DMS79 (cell line): ENCODE results near the gene PCDHGC3.

Experiments used
- DNase-seq: peaks from one replicate; lab custom pipeline; 2025; lab: John Stamatoyannopoulos, UW

PCDHGC3 gene

GRCh38 chr5:141485321-141486055 is 9.7 kb downstream of the PCDHGC3 start:
- DNase-seq = no peak

- no peak for DNase-seq
Measured at GRCh38 chr5:141486091-141486490, 10.3 kb downstream of the PCDHGC3 start.

GRCh38 chr5:141487131-141487530 is 11.4 kb downstream of the PCDHGC3 start:
- DNase-seq = no peak

- DNase-seq = no peak
Measured at GRCh38 chr5:141488591-141489561, 13.1 kb downstream of the PCDHGC3 start, which contains the start of gene PCDHGC5. Gene PCDHGC5, plus strand, starts transcription at chr5:141489081. Its CDS starts 160 bp downstream, at chr5:141489241.

GRCh38 chr5:141489841-141490240 is 14.1 kb downstream of the PCDHGC3 start:
- no peak for DNase-seq

- no peak for DNase-seq
Measured at GRCh38 chr5:141490271-141490670, 14.5 kb downstream of the PCDHGC3 start.

GRCh38 chr5:141490771-141491170 is 15.0 kb downstream of the PCDHGC3 start:
- DNase-seq = no peak

GRCh38 chr5:141491323-141492167 is 15.8 kb downstream of the PCDHGC3 start:
- DNase-seq = no peak

GRCh38 chr5:141492168-141492885 is 16.6 kb downstream of the PCDHGC3 start:
- DNase-seq = no peak

- no peak for DNase-seq
Measured at GRCh38 chr5:141493500-141494422, 18.0 kb downstream of the PCDHGC3 start.

GRCh38 chr5:141494761-141495452 is 19.1 kb downstream of the PCDHGC3 start:
- no peak for DNase-seq

GRCh38 chr5:141495453-141495811 is 19.7 kb downstream of the PCDHGC3 start:
- DNase-seq = no peak

GRCh38 chr5:141496038-141496437 is 20.3 kb downstream of the PCDHGC3 start:
- DNase-seq = no peak

- no peak for DNase-seq
Measured at GRCh38 chr5:141501761-141502160, 26.0 kb downstream of the PCDHGC3 start.

GRCh38 chr5:141503681-141504080 is 27.9 kb downstream of the PCDHGC3 start:
- no peak for DNase-seq

- no peak for DNase-seq
Measured at GRCh38 chr5:141504216-141504615, 28.4 kb downstream of the PCDHGC3 start.

- DNase-seq = no peak
Measured at GRCh38 chr5:141506381-141507155, 30.8 kb downstream of the PCDHGC3 start.

- DNase-seq = no peak
Measured at GRCh38 chr5:141507387-141508091, 31.8 kb downstream of the PCDHGC3 start.
